ENCODE data around the gene PLXNB2.

GRCh38 chr22:50283821-50284220 lies 23.6 kb downstream of the PLXNB2 start:
- TF ChIP-seq CTCF (IDR thresholded peaks at IDR 0.05; ENCODE audit: borderline replicate concordance, extremely low read depth, low read length, poor library complexity, severe bottlenecking) (no peak), EZH2 (IDR thresholded peaks at IDR 0.05; ENCODE audit: borderline replicate concordance, low read depth, low read length, severe bottlenecking) (no peak)

Data from DND-41 (cell line).